GM10266 (cell line): Measurements from ENCODE around the gene UBAC2.

Source experiments
- DNase-seq: peaks from one replicate; pipeline ENCODE4 v3.0.0; 2012; ENCODE audit errors: extremely low spot score
- TF ChIP-seq, protein P1 (sequence below): IDR thresholded peaks from 2 replicates; pipeline ENCODE4 v1.5.1; 2012; ENCODE audit warnings: mild to moderate bottlenecking, low read depth; ENCODE audit not compliant: control insufficient read depth, insufficient read depth; ENCODE audit errors: missing control alignments

Gene UBAC2

DNA sequence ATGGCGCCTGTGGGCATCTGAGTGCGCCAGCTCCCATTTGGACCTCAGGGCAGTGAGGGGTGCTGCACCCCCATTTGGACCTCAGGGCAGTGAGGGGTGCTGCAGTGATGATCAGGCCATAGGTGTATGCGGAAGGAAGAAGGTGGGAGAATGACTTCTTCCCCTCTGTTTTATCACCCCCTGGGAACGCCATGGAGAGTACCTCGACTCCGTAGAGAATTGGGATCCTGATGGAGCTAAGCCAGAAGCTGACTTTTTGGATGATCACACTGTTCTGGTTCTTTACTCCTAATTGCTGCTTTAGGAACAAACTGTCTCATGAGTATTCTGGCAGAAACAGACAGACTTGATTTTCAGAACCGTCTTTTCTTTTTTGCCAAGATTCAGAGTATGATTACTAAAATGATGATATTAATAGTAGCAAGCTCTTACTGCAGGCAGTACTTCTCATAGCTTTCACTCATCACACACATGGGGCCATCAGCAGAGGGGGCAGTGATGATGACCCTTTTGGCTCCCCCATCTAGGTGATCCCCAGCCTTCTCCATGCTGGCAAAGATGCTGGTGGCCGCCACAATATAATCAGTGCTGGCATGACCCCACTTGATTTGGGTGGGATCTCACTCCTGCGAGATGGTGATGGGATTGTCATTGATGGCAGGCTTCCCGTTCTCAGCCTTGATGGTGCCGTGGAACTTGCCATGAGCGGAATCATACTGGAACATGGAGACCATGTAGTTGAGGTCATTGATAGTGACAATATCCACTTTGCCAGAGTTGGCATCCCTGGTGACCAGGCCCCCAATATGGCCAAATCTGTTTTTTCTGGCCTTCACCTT lies 10.3 kb upstream of the UBAC2 start:
- TF ChIP-seq, protein P1, sequence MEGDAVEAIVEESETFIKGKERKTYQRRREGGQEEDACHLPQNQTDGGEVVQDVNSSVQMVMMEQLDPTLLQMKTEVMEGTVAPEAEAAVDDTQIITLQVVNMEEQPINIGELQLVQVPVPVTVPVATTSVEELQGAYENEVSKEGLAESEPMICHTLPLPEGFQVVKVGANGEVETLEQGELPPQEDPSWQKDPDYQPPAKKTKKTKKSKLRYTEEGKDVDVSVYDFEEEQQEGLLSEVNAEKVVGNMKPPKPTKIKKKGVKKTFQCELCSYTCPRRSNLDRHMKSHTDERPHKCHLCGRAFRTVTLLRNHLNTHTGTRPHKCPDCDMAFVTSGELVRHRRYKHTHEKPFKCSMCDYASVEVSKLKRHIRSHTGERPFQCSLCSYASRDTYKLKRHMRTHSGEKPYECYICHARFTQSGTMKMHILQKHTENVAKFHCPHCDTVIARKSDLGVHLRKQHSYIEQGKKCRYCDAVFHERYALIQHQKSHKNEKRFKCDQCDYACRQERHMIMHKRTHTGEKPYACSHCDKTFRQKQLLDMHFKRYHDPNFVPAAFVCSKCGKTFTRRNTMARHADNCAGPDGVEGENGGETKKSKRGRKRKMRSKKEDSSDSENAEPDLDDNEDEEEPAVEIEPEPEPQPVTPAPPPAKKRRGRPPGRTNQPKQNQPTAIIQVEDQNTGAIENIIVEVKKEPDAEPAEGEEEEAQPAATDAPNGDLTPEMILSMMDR, result no peak
- no peak for DNase-seq

DNA sequence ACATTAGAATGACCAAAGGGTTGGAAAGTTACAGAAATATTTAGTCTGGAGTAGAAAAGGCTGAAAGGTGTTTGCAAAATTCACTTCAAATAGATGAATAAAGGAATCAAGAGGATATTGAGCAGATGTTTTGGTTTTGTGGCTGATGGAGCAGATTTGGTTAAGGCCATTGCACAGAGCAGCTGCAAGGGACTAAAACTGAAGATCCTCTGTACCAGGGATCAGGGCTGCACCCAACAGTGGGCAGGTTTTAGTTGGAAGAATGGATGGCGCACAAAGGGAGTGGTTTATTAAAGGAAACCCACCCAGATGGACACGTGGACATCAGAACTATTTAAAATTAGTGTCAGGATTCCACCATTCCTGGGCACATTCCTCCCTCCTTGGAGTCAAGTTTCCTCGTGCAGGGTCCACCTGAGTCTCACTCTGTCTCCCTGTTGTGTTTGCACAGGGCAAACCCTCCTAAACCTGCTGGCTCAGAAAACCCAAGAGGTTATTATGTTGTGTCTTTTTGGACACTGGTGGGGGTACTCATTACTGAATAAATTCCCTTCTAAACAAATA lies 9.2 kb upstream of the UBAC2 start:
- TF ChIP-seq, protein P1, result no peak
- DNase-seq, result no peak

DNA sequence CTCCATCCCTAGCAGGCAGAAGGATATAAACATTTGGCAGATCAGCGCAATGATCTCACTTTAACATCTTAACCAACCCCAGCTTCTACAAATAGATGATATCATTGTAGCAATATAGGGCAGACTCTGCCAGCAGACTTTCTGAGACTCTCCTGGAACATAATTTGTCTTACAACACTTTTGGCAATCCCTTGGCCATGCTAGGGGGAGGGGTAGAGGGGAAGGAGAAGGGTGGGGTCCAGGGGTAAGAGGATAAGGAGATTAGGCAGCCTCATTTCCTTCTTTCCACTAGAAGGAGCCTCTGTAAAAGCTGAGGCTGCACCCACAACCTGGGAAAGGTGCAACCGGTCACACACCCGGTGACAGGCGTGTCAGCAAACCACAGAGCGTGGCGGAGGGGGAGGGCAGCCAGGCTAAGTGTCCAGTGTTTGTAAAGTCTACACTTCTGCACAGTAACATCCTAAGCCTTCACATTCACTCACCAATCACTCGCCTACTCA lies 8.7 kb upstream of the UBAC2 start:
- TF ChIP-seq, protein P1, result no peak

DNA sequence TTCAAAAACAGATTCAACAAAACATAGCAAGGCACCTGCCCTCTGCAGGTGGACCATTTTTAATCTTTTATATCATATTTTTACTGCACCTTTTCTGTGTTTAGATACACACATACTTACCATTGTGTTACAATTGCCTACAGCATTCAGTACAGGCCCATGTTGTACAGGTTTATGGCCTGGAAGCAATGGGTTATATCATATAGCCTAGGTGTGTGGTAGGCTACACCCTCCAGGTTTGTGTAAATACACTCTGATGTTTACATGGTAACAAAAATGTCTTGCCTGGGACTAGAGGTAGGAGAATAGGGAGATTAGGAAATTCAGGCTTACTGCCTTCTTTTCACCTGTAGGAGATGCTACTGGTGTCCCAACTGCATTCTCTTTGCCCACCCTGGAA lies 8.2 kb upstream of the UBAC2 start:
- DNase-seq, result no peak
- TF ChIP-seq, protein P1, result no peak

More for the DNA sequence above, 8.7 kb upstream of the UBAC2 start:
- DNase-seq, result no peak

DNA sequence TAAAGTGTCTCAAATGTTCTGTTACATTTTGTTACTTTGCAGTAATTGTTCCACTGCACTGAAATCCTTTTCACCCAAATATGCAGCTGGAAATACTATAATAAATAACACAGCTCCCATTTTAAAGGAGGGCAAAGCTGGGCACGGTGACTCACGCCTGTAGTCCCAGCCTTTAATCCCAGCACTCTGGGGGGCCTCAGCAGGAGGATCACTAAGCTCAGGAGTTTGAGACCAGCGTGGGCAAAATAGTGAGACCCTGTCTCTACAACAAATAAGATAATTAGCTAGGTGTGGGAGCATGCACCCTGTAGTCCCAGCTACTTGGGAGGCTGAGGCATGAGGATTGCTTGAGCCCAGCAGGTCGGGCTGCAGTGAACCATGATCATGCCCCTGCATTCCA lies 7.5 kb upstream of the UBAC2 start:
- TF ChIP-seq, protein P1, result no peak
- DNase-seq, result no peak

DNA sequence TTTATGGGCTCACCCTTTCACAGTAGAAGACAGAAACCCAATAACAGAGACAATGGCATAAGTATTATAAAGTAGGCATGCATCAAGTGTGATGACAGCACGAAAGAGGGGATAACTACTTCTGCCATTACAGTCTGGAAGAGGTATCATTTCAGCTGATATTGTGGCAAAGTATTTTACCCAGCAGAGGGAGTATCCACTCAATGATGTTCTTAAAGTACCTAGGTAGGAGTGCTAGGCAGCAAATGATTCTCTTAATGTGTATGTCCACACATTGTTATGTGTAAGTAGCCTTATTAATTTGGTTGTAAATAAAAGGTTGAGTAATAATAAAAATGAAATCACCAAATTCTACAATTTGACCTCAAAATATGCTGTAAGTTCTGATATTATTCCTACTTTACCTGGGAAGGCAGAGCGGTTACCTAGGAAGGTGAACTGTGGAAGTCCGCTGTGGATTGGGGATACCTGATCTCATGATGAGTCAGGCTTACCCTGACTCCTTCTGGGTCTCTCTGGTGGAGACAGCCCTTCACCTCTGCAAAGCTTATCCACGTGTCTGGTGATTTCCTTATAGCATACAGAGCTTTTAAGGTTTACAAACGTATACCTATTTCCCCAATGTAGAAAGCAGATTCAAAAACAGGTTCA lies 4.1 kb upstream of the UBAC2 start:
- TF ChIP-seq, protein P1, result peak; percentile 27

More for the DNA sequence above, 4.1 kb upstream of the UBAC2 start:
- no peak for DNase-seq
